ENCODE data around the gene ACOT7.

- TF ChIP-seq POLR2AphosphoS5 (IDR thresholded peaks at IDR 0.05; ENCODE audit: low read depth) (no peak), CTCF (IDR thresholded peaks at IDR 0.05; ENCODE audit: insufficient read depth, low read length) (no peak), REST (IDR thresholded peaks at IDR 0.05; ENCODE audit: insufficient replicate concordance, low read depth) (no peak), GABPA (IDR thresholded peaks at IDR 0.05; ENCODE audit: low read depth) (no peak), SPI1 (IDR thresholded peaks at IDR 0.05; ENCODE audit: borderline replicate concordance, low read depth) (no peak)
Measured at GRCh38 chr1:6256645-6257044, 136.9 kb downstream of the ACOT7 start.

Measured in HL-60 (cell line).